HG03354 (cell line): ENCODE results near the gene PHACTR3.

Source experiments
- ATAC-seq: cut with Tn5 transposase; IDR thresholded peaks from one replicate; pipeline ENCODE4 v1.9.1; 2021; ENCODE audit warnings: mild to moderate bottlenecking; ENCODE audit not compliant: unreplicated experiment, poor library complexity, severe bottlenecking

PHACTR3 gene

GRCh38 chr20:59665656-59666555, 61.6 kb downstream of the PHACTR3 start:
- no peak for ATAC-seq

- ATAC-seq, result no peak
Measured at GRCh38 chr20:59666586-59666985, 62.2 kb downstream of the PHACTR3 start.

GRCh38 chr20:59667131-59667530, 62.8 kb downstream of the PHACTR3 start:
- ATAC-seq, result no peak

GRCh38 chr20:59667981-59668515, 63.7 kb downstream of the PHACTR3 start:
- no peak for ATAC-seq

GRCh38 chr20:59668926-59669850, 64.8 kb downstream of the PHACTR3 start:
- no peak for ATAC-seq

GRCh38 chr20:59670786-59671492, 66.6 kb downstream of the PHACTR3 start:
- ATAC-seq, result no peak

GRCh38 chr20:59671661-59672471, 67.5 kb downstream of the PHACTR3 start:
- ATAC-seq, result no peak

- no peak for ATAC-seq
Measured at GRCh38 chr20:59672576-59672975, 68.2 kb downstream of the PHACTR3 start.

- no peak for ATAC-seq
Measured at GRCh38 chr20:59673288-59673997, 69.1 kb downstream of the PHACTR3 start.

- no peak for ATAC-seq
Measured at GRCh38 chr20:59673998-59674445, 69.7 kb downstream of the PHACTR3 start.

GRCh38 chr20:59676126-59676850, 71.9 kb downstream of the PHACTR3 start:
- no peak for ATAC-seq

GRCh38 chr20:59676851-59677182, 72.5 kb downstream of the PHACTR3 start:
- no peak for ATAC-seq

- ATAC-seq, result no peak
Measured at GRCh38 chr20:59677586-59677985, 73.2 kb downstream of the PHACTR3 start.

- no peak for ATAC-seq
Measured at GRCh38 chr20:59678288-59678687, 73.9 kb downstream of the PHACTR3 start.

- ATAC-seq, result no peak
Measured at GRCh38 chr20:59678951-59679350, 74.6 kb downstream of the PHACTR3 start.

- ATAC-seq, result no peak
Measured at GRCh38 chr20:59680148-59680650, 75.9 kb downstream of the PHACTR3 start.

- no peak for ATAC-seq
Measured at GRCh38 chr20:59680852-59681251, 76.5 kb downstream of the PHACTR3 start.

GRCh38 chr20:59682603-59683002, 78.3 kb downstream of the PHACTR3 start:
- no peak for ATAC-seq
